ENCODE data around the gene TBC1D22A. TPM values are rescaled to one million over a fixed set of nuclear protein-coding genes. Genes with fewer than 3 reads are reported as not detected.

TBC1D22A gene
- total and polyA plus RNA-seq, 10 of the 15 experiments (the other 5 are each of a cell fraction or from before 2014, with no cell fraction given): 0.63 to 44.7 (median 27.4) TPM

DNA sequence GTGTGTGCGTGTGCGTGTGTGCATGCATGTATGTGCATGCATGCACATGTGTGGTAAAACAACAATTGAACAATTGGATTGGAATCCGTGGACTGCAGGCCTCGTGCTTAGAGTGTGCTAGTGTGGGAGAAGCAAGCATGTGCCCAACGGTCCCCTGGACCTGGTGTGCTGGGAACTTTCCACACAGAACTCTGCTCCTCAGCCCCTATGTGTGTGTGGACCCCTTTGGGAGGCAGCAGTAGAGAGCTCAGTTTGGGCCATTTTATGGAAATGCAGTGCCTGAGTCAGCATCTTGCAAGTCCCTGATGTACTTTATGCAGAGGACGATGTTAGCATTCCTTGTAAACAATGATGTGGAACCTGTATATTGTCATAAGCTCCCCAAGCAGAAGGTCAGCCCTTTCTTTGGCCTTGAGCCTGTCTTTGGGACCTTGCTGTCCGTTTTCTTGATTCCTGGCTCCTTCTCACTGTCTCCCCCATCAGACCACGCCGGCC, 167.3 kb downstream of the TBC1D22A start (continued):
- TF ChIP-seq LARP7 (IDR thresholded peaks at IDR 0.05): no peak
- TF ChIP-seq SRF (IDR thresholded peaks at IDR 0.05; ENCODE audit: low read depth in 2 of 2, low read length in 2 of 2): no peak
- TF ChIP-seq IKZF2 (IDR thresholded peaks at IDR 0.05): no peak
- no peak for TF ChIP-seq HDAC2 (IDR thresholded peaks at IDR 0.05)
- no peak for TF ChIP-seq ZNF384 (IDR thresholded peaks at IDR 0.05; ENCODE audit: borderline replicate concordance, low read depth, low read length)
- no peak for TF ChIP-seq RAD51 (IDR thresholded peaks at IDR 0.05)
- TF ChIP-seq STAT1 (conservative IDR thresholded peaks at IDR 0.05): no peak
- TF ChIP-seq KAT2A (conservative IDR thresholded peaks at IDR 0.05; ENCODE audit: control insufficient read depth, low read depth, low read length): no peak
- TF ChIP-seq, protein P1, sequence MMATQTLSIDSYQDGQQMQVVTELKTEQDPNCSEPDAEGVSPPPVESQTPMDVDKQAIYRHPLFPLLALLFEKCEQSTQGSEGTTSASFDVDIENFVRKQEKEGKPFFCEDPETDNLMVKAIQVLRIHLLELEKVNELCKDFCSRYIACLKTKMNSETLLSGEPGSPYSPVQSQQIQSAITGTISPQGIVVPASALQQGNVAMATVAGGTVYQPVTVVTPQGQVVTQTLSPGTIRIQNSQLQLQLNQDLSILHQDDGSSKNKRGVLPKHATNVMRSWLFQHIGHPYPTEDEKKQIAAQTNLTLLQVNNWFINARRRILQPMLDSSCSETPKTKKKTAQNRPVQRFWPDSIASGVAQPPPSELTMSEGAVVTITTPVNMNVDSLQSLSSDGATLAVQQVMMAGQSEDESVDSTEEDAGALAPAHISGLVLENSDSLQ (IDR thresholded peaks at IDR 0.05): no peak

DNA sequence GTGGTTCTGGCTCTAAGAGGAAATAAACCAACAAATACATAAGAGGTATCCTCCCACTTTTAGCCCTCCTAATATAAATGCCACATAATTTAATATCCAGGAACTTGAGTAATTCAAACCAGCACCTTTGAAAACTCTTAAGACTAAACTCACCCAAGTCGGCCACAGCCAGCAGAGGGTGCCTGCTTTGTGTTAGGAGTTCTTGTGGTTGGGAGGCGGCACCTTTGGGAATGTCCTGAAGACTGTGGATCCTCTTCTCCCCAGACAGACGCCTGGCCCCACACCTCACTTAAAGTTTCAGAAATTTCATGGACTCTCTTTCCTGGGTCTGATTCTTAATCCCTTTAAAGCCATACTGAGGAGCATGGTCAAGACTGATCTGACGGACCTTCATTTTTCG, 169.0 kb downstream of the TBC1D22A start:
- Histone ChIP-seq H3K9me3 (replicated peaks; ENCODE audit: control insufficient read depth, insufficient read depth, low read length) (no peaks in the 10 kb centered on the region), H3K27ac (ENCODE audit: control insufficient read depth, insufficient read depth) (no peak overlapping the region), H2AFZ (ENCODE audit: control insufficient read depth, low read depth, low read length) (no peak overlapping the region), H4K20me1 (ENCODE audit: control insufficient read depth, insufficient read depth) (no peaks in the 10 kb centered on the region), H3K4me1 (ENCODE audit: control insufficient read depth, insufficient read depth, low read length) (peaks cover 27% of the 10 kb centered on the region), H3K79me2 (ENCODE audit: control insufficient read depth, insufficient read depth, low read length) (peaks cover 2% of the 10 kb centered on the region; the same call in 1 of the 2 replicates), H3K4me3 (no peak overlapping the region), H3K9ac (ENCODE audit: control insufficient read depth, insufficient read depth, low read length) (no peak overlapping the region), H3K27me3 (replicated peaks in 1 of 2; ENCODE audit: control insufficient read depth in 2 of 2, insufficient read depth in 2 of 2, low read length in 1 of 2) (no peaks in the 10 kb centered on the region), H3K36me3 (ENCODE audit: control insufficient read depth in 2 of 2, insufficient read depth in 2 of 2, low read length in 1 of 2) (peaks cover 4 to 30% of the 10 kb centered on the region in 2 experiments), H3K4me2 (ENCODE audit: control insufficient read depth, insufficient read depth) (no peak overlapping the region)
- intact Hi-C loops (cut with micrococcal nuclease; ENCODE audit: unreplicated experiment) (no loop called here), in situ Hi-C loops (cut with MboI) (no loop called here)
- RAD21 ChIA-PET (ENCODE audit: unreplicated experiment): no interaction called here
- ATAC-seq (no peak), DNase-seq (ENCODE audit: low read depth, low spot score) (no peak), FAIRE-seq (no peak)
- CTCF ChIA-PET: no interaction called here
- no peak for TF ChIP-seq RCOR1 (conservative IDR thresholded peaks at IDR 0.05; ENCODE audit: low read depth, low read length)
- TF ChIP-seq SMARCA5 (IDR thresholded peaks at IDR 0.05): no peak
- TF ChIP-seq CREM (IDR thresholded peaks at IDR 0.05; ENCODE audit: low read depth): no peak
- TF ChIP-seq ZNF622 (IDR thresholded peaks at IDR 0.05): no peak
- TF ChIP-seq NR2C1 (IDR thresholded peaks at IDR 0.05): no peak
- no peak for TF ChIP-seq IRF4 (IDR thresholded peaks at IDR 0.05; ENCODE audit: low read depth, low read length)
- TF ChIP-seq MYC (IDR thresholded peaks at IDR 0.05; ENCODE audit: insufficient read depth, insufficient read length, insufficient replicate concordance, low read length, severe bottlenecking): no peak
- no peak for TF ChIP-seq NFYB (IDR thresholded peaks at IDR 0.05; ENCODE audit: insufficient read depth, low read depth, low read length)
- TF ChIP-seq ZNF217 (IDR thresholded peaks at IDR 0.05): no peak
- no peak for TF ChIP-seq NR2C2 (IDR thresholded peaks at IDR 0.05; ENCODE audit: borderline replicate concordance, control insufficient read depth, insufficient read length, low read depth)
- TF ChIP-seq MYB (IDR thresholded peaks at IDR 0.05; ENCODE audit: borderline replicate concordance, low read depth, low read length): no peak
- no peak for TF ChIP-seq RUNX3 (IDR thresholded peaks at IDR 0.05; ENCODE audit: low read length)
- no peak for TF ChIP-seq RAD51 (IDR thresholded peaks at IDR 0.05)
- TF ChIP-seq KLF5 (IDR thresholded peaks at IDR 0.05; ENCODE audit: partially characterized antibody): no peak
- no peak for TF ChIP-seq EGR1 (IDR thresholded peaks at IDR 0.05; ENCODE audit: borderline replicate concordance in 1 of 2, low read depth in 2 of 2, low read length in 2 of 2)
- no TSS peak for BruUV-seq (replicated peaks)
- SMC1A ChIA-PET (ENCODE audit: uncharacterized antibody, unreplicated experiment): no interaction called here
- 91% methylated on average over 5 of the region's 5 CpGs for WGBS (ENCODE audit: insufficient coverage, insufficient replicate concordance, low lambda C conversion rate, missing lambda C conversion rate)
- POLR2A ChIA-PET: no interaction called here

Data from GM12878 (cell line).